SK-N-SH treated with all-trans-retinoic acid at 6 μM for 48 hours (cell line): ENCODE results near the gene SPATS2.
"Not testable (repeated sequence)": the region's sequence is repeated elsewhere in the genome, so short reads cannot be mapped to it uniquely, and the experiment has no call there.

Experiments
- ATAC-seq: fragments of 200-7000 bp; cut with Tn5 transposase; 3 replicates; pipeline ENCODE4 v1.9.1; 2020; ENCODE audit warnings: mild to moderate bottlenecking, moderate library complexity
- ARNTL ChIP-seq: fragments of 450-650 bp; formaldehyde crosslinking; IDR thresholded peaks from 2 replicates; pipeline ENCODE4 v1.5.0; 2020; ENCODE audit warnings: low read depth, mild to moderate bottlenecking, moderate library complexity, borderline replicate concordance
- BACH2 ChIP-seq: fragments of 250-450 bp; sonication (Bioruptor Pico); IDR thresholded peaks from 2 replicates; pipeline ENCODE4 v1.9.0; 2021; ENCODE audit warnings: mild to moderate bottlenecking, borderline replicate concordance
- CREB5 ChIP-seq: fragments of 250-450 bp; sonication (Bioruptor Pico); IDR thresholded peaks from 2 replicates; pipeline ENCODE4 v1.5.1; 2020; ENCODE audit warnings: low read depth, mild to moderate bottlenecking, moderate library complexity
- CSDC2 ChIP-seq: fragments of 250-450 bp; sonication (Bioruptor Pico); IDR thresholded peaks from 2 replicates; pipeline ENCODE4 v1.5.0; 2020; ENCODE audit warnings: mild to moderate bottlenecking, moderate library complexity
- CSRNP3 ChIP-seq: fragments of 250-450 bp; sonication (Bioruptor Pico); IDR thresholded peaks from 2 replicates; pipeline ENCODE4 v1.5.1; 2021; ENCODE audit warnings: mild to moderate bottlenecking, moderate library complexity
- ESRRG ChIP-seq: fragments of 250-450 bp; sonication (Bioruptor Pico); IDR thresholded peaks from 2 replicates; pipeline ENCODE4 v1.6.1; 2021; ENCODE audit warnings: mild to moderate bottlenecking
- GLIS3 ChIP-seq: fragments of 250-450 bp; sonication (Bioruptor Pico); IDR thresholded peaks from 2 replicates; pipeline ENCODE4 v1.5.0; 2020; ENCODE audit warnings: mild to moderate bottlenecking, moderate library complexity
- ISL1 ChIP-seq: fragments of 250-450 bp; sonication (Bioruptor Pico); IDR thresholded peaks from 2 replicates; pipeline ENCODE4 v2.1.2; 2022; ENCODE audit warnings: mild to moderate bottlenecking, moderate library complexity
- OSR1 ChIP-seq: fragments of 250-450 bp; sonication (Bioruptor Pico); IDR thresholded peaks from 2 replicates; pipeline ENCODE4 v1.8.0; 2022; ENCODE audit warnings: moderate library complexity, mild to moderate bottlenecking, inconsistent platforms
- POU6F1 ChIP-seq: fragments of 250-450 bp; sonication (Bioruptor Pico); IDR thresholded peaks from 2 replicates; pipeline ENCODE4 v1.8.0; 2021; ENCODE audit warnings: low read depth, mild to moderate bottlenecking, moderate library complexity, borderline replicate concordance
- RARB ChIP-seq: fragments of 250-450 bp; sonication (Bioruptor Pico); IDR thresholded peaks from 2 replicates; pipeline ENCODE4 v1.8.0; 2021; ENCODE audit warnings: mild to moderate bottlenecking, moderate library complexity
- SNAI2 ChIP-seq: fragments of 250-450 bp; sonication (Bioruptor Pico); IDR thresholded peaks from 2 replicates; pipeline ENCODE4 v1.5.0; 2020; ENCODE audit warnings: mild to moderate bottlenecking, moderate library complexity
- TOX ChIP-seq: fragments of 250-450 bp; sonication (Bioruptor Pico); IDR thresholded peaks from 2 replicates; pipeline ENCODE4 v1.8.0; 2021; ENCODE audit warnings: mild to moderate bottlenecking, moderate library complexity, borderline replicate concordance
- ZC3H10 ChIP-seq: fragments of 250-450 bp; sonication (Bioruptor Pico); IDR thresholded peaks from 2 replicates; pipeline ENCODE4 v1.5.1; 2021; ENCODE audit warnings: mild to moderate bottlenecking, moderate library complexity
- ZFP3 ChIP-seq: fragments of 250-450 bp; sonication (Bioruptor Pico); IDR thresholded peaks from 2 replicates; pipeline ENCODE4 v1.5.0; 2020; ENCODE audit warnings: mild to moderate bottlenecking, moderate library complexity
- ZFP30 ChIP-seq: fragments of 450-650 bp; formaldehyde crosslinking; IDR thresholded peaks from 2 replicates; pipeline ENCODE4 v1.5.0; 2022; ENCODE audit warnings: mild to moderate bottlenecking, moderate library complexity
- ZNF565 ChIP-seq: fragments of 450-650 bp; formaldehyde crosslinking; conservative IDR thresholded peaks from 2 replicates; pipeline ENCODE4 v1.5.0; 2020; ENCODE audit warnings: low read depth, mild to moderate bottlenecking, moderate library complexity
- ZNF70 ChIP-seq: fragments of 450-650 bp; formaldehyde crosslinking; IDR thresholded peaks from 2 replicates; pipeline ENCODE4 v1.5.0; 2020; ENCODE audit warnings: mild to moderate bottlenecking, moderate library complexity
- ZNF8 ChIP-seq: fragments of 450-650 bp; formaldehyde crosslinking; IDR thresholded peaks from 2 replicates; pipeline ENCODE4 v1.5.0; 2020; ENCODE audit warnings: mild to moderate bottlenecking, moderate library complexity
- TF ChIP-seq, protein P1 (sequence below): fragments of 250-450 bp; sonication (Bioruptor Pico); IDR thresholded peaks from 2 replicates; pipeline ENCODE4 v1.8.0; 2020; ENCODE audit warnings: mild to moderate bottlenecking, moderate library complexity, borderline replicate concordance

Gene SPATS2

GRCh38 chr12:49367381-49368239 lies at the start of gene SPATS2:
TSS of gene SPATS2 (plus strand) at chr12:49367462. CDS start at chr12:49461013, 93,551 bp downstream.
- TF ChIP-seq GLIS3 (CRISPR knock-in tag) (0 out of 2 replicates have a peak, but pooled peaks have one; percentile 48), ARNTL (CRISPR knock-in tag) (no peak)
- peak; percentile 8 for ATAC-seq

DNA sequence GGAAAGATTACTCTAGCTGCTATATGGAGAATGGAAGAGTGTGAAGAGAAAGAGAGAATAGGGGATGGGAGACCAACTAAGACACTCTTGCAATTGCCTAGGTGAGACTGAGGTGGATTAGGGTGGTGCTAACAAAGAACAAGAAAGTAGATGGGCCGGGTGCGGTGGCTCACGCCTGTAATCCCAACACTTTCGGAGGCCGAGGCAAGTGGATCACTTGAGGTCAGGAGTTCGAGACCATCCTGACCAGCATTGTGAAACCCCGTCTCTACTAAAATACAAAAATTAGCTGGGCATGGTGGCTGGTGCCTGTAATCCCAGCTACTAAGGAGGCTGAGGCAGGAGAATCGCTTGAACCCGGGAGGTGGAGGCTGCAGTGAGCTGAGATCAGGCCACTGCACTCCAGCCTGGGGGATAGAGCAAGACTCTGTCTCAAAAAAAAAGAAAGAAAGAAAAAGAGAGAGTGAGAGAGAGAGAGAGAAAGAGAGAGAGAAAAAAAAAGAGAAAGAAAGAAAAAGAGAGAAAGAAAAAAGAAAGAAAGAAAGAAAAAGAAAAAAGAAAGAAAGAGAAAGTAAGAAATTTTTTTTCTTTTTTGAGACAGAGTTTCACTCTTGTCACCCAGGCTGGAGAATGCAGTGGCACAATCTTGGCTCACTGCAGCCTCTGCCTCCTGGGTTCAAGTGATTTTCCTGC lies 46.7 kb upstream of the SPATS2 start:
- ATAC-seq = not testable (repeated sequence)

DNA sequence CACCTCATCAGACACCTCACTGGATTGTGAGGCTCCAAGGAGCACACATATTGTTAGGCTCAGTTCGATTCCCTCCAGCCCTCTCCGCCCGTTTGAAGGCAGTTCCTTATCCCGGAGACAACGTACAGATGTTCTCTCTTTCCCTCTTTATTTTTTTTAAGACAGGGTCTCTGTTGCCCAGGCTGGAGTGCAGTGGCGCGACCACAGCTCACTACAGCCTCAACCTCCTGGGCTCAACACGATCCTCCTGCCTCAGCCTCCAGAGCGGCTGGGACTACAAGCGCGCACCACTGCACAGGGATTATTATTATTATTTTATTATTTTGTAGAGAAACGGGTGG lies 44.9 kb upstream of the SPATS2 start:
- peak; percentile 1; the same call in 2 of the 3 replicates for ATAC-seq
- TF ChIP-seq ISL1 (CRISPR knock-in tag) (no peak), ZNF565 (no peak), ZFP3 (no peak), RARB (CRISPR knock-in tag) (no peak), ZFP30 (CRISPR knock-in tag) (no peak), ESRRG (no peak), ZC3H10 (CRISPR knock-in tag) (no peak), CSRNP3 (no peak), SNAI2 (CRISPR knock-in tag) (no peak), POU6F1 (CRISPR knock-in tag) (no peak), CSDC2 (CRISPR knock-in tag) (no peak), BACH2 (CRISPR knock-in tag) (no peak), OSR1 (no peak), ZNF8 (CRISPR knock-in tag) (no peak), ZNF70 (CRISPR knock-in tag) (no peak)
- TF ChIP-seq, protein P1, sequence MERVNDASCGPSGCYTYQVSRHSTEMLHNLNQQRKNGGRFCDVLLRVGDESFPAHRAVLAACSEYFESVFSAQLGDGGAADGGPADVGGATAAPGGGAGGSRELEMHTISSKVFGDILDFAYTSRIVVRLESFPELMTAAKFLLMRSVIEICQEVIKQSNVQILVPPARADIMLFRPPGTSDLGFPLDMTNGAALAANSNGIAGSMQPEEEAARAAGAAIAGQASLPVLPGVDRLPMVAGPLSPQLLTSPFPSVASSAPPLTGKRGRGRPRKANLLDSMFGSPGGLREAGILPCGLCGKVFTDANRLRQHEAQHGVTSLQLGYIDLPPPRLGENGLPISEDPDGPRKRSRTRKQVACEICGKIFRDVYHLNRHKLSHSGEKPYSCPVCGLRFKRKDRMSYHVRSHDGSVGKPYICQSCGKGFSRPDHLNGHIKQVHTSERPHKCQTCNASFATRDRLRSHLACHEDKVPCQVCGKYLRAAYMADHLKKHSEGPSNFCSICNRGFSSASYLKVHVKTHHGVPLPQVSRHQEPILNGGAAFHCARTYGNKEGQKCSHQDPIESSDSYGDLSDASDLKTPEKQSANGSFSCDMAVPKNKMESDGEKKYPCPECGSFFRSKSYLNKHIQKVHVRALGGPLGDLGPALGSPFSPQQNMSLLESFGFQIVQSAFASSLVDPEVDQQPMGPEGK (CRISPR knock-in tag) = no peak

- peak; percentile 100 for ATAC-seq
- TF ChIP-seq ZFP30 (CRISPR knock-in tag) (no peak), ZNF8 (CRISPR knock-in tag) (no peak)
- TF ChIP-seq, all 23 proteins: peak for 0
Measured at GRCh38 chr12:49322708-49323523, 44.3 kb upstream of the SPATS2 start, which contains the start of gene TROAP. TSS of gene TROAP (plus strand) at chr12:49323255. CDS start at chr12:49323609, 354 bp downstream.

GRCh38 chr12:49323524-49324097 lies 43.7 kb upstream of the SPATS2 start:
- ATAC-seq = no peak
- no peak for TF ChIP-seq ZNF8 (CRISPR knock-in tag)
- no peak for TF ChIP-seq CSRNP3
- TF ChIP-seq ZNF565 = no peak
- TF ChIP-seq GLIS3 (CRISPR knock-in tag) = no peak
- no peak for TF ChIP-seq ZNF70 (CRISPR knock-in tag)
- no peak for TF ChIP-seq ARNTL (CRISPR knock-in tag)
- no peak for TF ChIP-seq TOX (CRISPR knock-in tag)
- TF ChIP-seq ZFP3 = no peak
- TF ChIP-seq RARB (CRISPR knock-in tag) = no peak
- TF ChIP-seq, protein P1 (CRISPR knock-in tag) = no peak
- TF ChIP-seq SNAI2 (CRISPR knock-in tag) = no peak
- no peak for TF ChIP-seq CREB5 (CRISPR knock-in tag)
- TF ChIP-seq BACH2 (CRISPR knock-in tag) = no peak
